Measurements from ENCODE around the gene FBXL20. TPM values are rescaled to one million over a fixed set of nuclear protein-coding genes. Genes with fewer than 3 reads are reported as not detected.
A peak's percentile ranks its signal among the peaks of the same experiment; 100 is the strongest.

Gene FBXL20
- total RNA-seq, 1 donor from 2014 or later = 14.1 TPM

DNA sequence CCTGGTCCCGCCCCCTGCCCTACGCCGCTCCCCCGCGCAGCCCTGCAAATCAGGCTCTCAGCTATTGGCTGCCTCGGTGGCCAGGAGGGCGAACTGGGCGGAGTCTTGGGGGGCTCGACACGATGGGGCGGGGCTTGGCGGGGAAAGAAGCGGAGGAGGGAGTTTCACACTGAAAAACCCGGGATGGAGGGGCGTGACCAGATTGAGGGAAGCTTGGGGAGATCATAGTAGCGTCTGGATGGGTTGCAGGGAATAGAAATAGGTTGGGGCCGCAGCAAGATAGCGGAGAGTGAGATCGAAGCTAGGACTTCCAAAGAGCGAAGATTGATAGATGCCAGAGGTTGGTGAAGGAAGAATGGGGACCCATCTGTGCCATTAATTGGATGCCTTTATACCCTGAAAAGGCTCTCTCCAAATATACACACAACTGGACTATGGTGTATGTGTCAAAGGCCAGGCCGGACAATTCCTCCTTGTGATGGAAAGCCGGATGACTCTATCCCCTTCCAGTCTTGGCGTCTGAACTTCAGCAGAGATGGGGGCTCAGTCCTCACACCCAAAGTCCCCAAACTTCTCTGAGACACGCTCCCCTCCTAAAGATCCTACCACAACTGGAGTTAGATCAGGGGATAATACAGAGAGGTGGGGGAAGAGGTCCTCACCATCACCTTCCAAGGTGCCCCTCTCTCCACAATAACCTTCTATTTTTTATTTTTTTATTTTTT lies 175.3 kb downstream of the FBXL20 start:
- Mint-ChIP-seq H3K27ac (peak overlapping the region; percentile 7), H3K9me3 (no peaks in the 10 kb centered on the region), H3K36me3 (ENCODE audit: low read depth) (no peaks in the 10 kb centered on the region), H3K4me1 (peaks cover 12% of the 10 kb centered on the region), H3K27me3 (peaks cover 39% of the 10 kb centered on the region), H3K4me3 (peak overlapping the region; percentile 78)
- DNase-seq (no peak), ATAC-seq (ENCODE audit: low read depth) (peak; percentile 63)
- intact Hi-C loops (cut with micrococcal nuclease) = loop anchor here (2.0 kb wide), 2 partner anchors 13 to 17 kb away; no protein-coding TSS in a partner anchor
- ChIA-PET POLR2A (interaction anchor here (0.6 to 1.2 kb wide), 4 partner anchors 12 to 415 kb away, joined by 3 to 11 read pairs (median 4); partner anchors contain the start of gene RPL19), CTCF (interaction anchor here (0.7 kb wide), 1 partner anchor 18 kb away, joined by 4 read pairs; no protein-coding TSS in a partner anchor)
- TF ChIP-seq, protein P1, sequence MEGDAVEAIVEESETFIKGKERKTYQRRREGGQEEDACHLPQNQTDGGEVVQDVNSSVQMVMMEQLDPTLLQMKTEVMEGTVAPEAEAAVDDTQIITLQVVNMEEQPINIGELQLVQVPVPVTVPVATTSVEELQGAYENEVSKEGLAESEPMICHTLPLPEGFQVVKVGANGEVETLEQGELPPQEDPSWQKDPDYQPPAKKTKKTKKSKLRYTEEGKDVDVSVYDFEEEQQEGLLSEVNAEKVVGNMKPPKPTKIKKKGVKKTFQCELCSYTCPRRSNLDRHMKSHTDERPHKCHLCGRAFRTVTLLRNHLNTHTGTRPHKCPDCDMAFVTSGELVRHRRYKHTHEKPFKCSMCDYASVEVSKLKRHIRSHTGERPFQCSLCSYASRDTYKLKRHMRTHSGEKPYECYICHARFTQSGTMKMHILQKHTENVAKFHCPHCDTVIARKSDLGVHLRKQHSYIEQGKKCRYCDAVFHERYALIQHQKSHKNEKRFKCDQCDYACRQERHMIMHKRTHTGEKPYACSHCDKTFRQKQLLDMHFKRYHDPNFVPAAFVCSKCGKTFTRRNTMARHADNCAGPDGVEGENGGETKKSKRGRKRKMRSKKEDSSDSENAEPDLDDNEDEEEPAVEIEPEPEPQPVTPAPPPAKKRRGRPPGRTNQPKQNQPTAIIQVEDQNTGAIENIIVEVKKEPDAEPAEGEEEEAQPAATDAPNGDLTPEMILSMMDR (IDR thresholded peaks at IDR 0.05) = no peak

DNA sequence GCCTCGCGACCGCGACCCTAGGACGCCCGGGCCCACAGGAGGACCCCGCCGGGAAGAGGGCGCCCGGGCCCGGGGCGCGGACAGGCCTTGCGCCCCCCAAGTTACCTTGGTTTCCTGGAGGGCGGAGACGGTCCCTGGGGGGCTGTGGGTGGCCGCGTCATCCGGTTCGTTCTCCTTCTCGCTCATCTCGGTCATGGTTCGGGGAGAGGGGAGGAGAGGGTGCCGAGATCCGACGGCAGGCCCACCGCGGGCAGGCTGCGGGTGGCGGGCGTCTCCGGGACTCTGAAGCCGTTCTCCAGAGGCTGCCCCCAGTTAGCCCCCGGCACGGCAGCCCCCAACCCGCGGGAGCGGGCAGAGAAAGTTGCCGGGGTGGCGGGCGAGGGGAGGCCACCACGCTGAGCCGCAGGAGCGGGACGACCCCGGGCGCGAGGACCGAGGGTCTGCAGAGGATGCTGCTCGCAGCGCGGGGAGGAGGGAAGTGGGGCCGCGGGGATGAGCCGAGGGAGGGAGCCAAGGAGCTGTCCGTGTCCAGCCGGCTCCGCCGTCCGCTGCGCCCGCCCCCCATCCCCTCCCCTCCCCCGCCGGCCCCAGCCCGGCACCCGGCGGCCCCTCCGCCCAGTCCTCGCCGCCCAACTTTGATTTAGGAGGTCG lies 176.0 kb downstream of the FBXL20 start, which contains the start of gene STAC2:
TSS of gene STAC2 (minus strand) at position 638 of the 651 bp plus-strand sequence. CDS start at position 195, 443 bp downstream.
- peaks cover 39% of the 10 kb centered on the region for H3K27me3 Mint-ChIP-seq
- POLR2A ChIA-PET = interaction anchor here (0.6 to 1.2 kb wide), 4 partner anchors 13 to 414 kb away, joined by 3 to 11 read pairs (median 4); partner anchors contain the start of gene RPL19
- peaks cover 12% of the 10 kb centered on the region for H3K4me1 Mint-ChIP-seq
- CTCF ChIA-PET = interaction anchor here (0.7 kb wide), 1 partner anchor 19 kb away, joined by 4 read pairs; no protein-coding TSS in a partner anchor
- H3K36me3 Mint-ChIP-seq (ENCODE audit: low read depth) = no peaks in the 10 kb centered on the region
- peak within 1 kb of the TSS; percentile 78 for H3K4me3 Mint-ChIP-seq
- TF ChIP-seq, protein P1 (IDR thresholded peaks at IDR 0.05) = no peak
- DNase-seq (peak; percentile 54), ATAC-seq (ENCODE audit: low read depth) (peak; percentile 81)
- peak within 1 kb of the TSS; percentile 7 for H3K27ac Mint-ChIP-seq
- no peaks in the 10 kb centered on the region for H3K9me3 Mint-ChIP-seq
- intact Hi-C loops (cut with micrococcal nuclease) = loop anchor here (2.0 kb wide), 2 partner anchors 13 to 17 kb away; no protein-coding TSS in a partner anchor

DNA sequence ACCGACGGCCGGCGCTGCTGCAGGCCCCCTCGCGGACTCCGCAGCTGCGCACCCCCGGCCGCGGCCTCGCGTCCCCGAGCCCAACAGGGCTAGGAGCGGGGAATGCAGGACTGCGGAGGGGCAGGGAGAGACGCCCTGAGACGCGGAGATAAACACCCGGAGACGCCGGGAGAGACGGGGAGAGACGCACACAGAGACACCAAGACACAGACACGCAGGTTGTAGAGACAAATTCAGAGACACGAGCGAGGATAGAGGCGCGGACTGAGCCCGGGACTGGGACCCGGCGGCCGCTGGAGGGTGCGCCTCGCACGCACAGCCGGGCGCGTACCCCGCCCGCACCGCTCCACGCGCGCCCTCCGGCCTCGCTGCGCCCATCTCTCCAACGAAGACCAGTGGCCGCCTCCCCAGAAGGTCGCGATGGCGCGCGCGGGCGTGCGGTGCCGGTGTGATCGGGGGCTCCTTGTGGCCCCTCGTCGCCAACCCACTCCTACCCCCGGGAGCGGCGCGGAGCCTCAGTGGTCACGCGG lies 176.6 kb downstream of the FBXL20 start:
- intact Hi-C loops (cut with micrococcal nuclease) = loop anchor here (2.0 kb wide), 2 partner anchors 14 to 16 kb away; no protein-coding TSS in a partner anchor
- ChIA-PET CTCF (no interaction called here), POLR2A (interaction anchor here (0.6 kb wide), 1 partner anchor 18 kb away, joined by 3 read pairs; no protein-coding TSS in a partner anchor)
- peaks cover 12% of the 10 kb centered on the region for H3K4me1 Mint-ChIP-seq
- no peaks in the 10 kb centered on the region for H3K36me3 Mint-ChIP-seq (ENCODE audit: low read depth)
- no peak for DNase-seq
- TF ChIP-seq, protein P1 (IDR thresholded peaks at IDR 0.05) = no peak
- peaks cover 39% of the 10 kb centered on the region for H3K27me3 Mint-ChIP-seq
- H3K4me3 Mint-ChIP-seq = peak overlapping the region; percentile 73
- ATAC-seq (ENCODE audit: low read depth) = peak; percentile 60
- H3K27ac Mint-ChIP-seq = no peak overlapping the region
- no peaks in the 10 kb centered on the region for H3K9me3 Mint-ChIP-seq

DNA sequence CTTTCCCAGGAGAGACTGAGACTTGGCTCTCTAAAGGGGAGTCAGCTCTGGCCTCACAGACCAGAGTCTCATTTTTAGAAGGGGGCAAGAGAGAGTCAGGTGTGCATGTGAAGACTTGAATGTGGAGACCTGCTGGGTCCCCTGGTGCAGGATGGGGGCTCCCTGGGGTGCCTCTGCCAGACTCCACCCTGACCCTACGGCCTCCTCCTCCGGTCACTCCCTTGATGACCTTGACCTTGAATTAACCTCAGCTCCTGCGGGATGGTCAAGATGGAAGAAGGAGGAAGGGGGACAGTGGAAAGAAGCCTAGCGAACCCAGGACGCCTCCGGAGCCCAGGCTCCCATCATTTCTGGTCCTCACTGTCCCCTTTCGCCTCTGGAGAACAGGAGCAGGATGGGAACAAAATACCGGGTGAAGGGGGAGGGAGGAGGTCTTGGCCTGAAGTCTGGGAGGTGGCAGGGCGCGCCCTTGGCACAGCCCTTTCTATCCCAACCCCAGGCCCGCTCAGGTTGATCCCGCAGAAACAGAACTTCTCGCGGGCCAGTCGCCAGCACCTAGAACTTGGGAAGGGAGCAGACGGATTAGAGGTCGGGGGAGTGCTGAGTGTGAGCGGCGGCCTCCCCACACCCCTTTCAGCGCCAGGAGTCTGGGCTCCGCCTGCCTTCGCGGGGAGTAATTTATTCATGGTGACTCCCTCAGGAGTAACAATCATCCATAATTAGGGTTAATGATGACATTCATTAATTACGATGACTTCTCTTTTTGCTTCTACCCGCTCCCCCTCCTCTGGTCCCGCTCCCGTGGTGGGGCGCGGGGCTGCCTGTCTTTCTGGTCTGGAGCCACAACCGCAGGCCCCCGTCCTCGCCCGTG lies 177.3 kb downstream of the FBXL20 start:
- no peaks in the 10 kb centered on the region for H3K36me3 Mint-ChIP-seq (ENCODE audit: low read depth)
- H3K27ac Mint-ChIP-seq = peak overlapping the region; percentile 30
- peaks cover 32% of the 10 kb centered on the region for H3K27me3 Mint-ChIP-seq
- CTCF ChIA-PET = interaction anchor here (1.3 to 1.4 kb wide), 2 partner anchors 14 to 21 kb away, joined by 3 to 4 read pairs; no protein-coding TSS in a partner anchor
- peaks cover 12% of the 10 kb centered on the region for H3K4me1 Mint-ChIP-seq
- TF ChIP-seq, protein P1 (IDR thresholded peaks at IDR 0.05) = no peak
- ATAC-seq (ENCODE audit: low read depth) (no peak), DNase-seq (no peak)
- H3K9me3 Mint-ChIP-seq = no peaks in the 10 kb centered on the region
- POLR2A ChIA-PET = interaction anchor here (0.6 to 1.4 kb wide), 3 partner anchors 18 to 40 kb away, joined by 3 read pairs; partner anchors contain the start of gene RPL19
- peak overlapping the region; percentile 44 for H3K4me3 Mint-ChIP-seq
- intact Hi-C loops (cut with micrococcal nuclease) = loop anchor here (2.0 kb wide), 2 partner anchors 15 kb away; no protein-coding TSS in a partner anchor

Data from activated B cell treated with CpG ODN at 0.5 μM for 24 hours (primary cell).